ENCODE measurements around the gene SIAH3.

Gene SIAH3

GRCh38 chr13:45846681-45847080 is 4.9 kb downstream of the SIAH3 start:
- H3K4me2 ChIP-seq (ENCODE audit: insufficient read depth, low read length) = no peak overlapping the region
- TF ChIP-seq, protein P1, sequence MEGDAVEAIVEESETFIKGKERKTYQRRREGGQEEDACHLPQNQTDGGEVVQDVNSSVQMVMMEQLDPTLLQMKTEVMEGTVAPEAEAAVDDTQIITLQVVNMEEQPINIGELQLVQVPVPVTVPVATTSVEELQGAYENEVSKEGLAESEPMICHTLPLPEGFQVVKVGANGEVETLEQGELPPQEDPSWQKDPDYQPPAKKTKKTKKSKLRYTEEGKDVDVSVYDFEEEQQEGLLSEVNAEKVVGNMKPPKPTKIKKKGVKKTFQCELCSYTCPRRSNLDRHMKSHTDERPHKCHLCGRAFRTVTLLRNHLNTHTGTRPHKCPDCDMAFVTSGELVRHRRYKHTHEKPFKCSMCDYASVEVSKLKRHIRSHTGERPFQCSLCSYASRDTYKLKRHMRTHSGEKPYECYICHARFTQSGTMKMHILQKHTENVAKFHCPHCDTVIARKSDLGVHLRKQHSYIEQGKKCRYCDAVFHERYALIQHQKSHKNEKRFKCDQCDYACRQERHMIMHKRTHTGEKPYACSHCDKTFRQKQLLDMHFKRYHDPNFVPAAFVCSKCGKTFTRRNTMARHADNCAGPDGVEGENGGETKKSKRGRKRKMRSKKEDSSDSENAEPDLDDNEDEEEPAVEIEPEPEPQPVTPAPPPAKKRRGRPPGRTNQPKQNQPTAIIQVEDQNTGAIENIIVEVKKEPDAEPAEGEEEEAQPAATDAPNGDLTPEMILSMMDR (IDR thresholded peaks at IDR 0.05; ENCODE audit: borderline replicate concordance, extremely low read depth, low read length, poor library complexity, severe bottlenecking) = no peak
- no peak for TF ChIP-seq EZH2 (IDR thresholded peaks at IDR 0.05; ENCODE audit: borderline replicate concordance, low read depth, low read length, severe bottlenecking)

GRCh38 chr13:45838171-45838745 is 13.3 kb downstream of the SIAH3 start:
- Histone ChIP-seq H4K20me1 (ENCODE audit: insufficient read depth, low read length) (no peaks in the 10 kb centered on the region), H3K4me2 (ENCODE audit: insufficient read depth, low read length) (no peak overlapping the region), H3K27ac (ENCODE audit: low read length) (no peak overlapping the region), H3K9me3 (ENCODE audit: insufficient read depth, low read length, severe bottlenecking) (no peaks in the 10 kb centered on the region), H3K79me2 (ENCODE audit: insufficient read depth, low read length) (no peaks in the 10 kb centered on the region), H3K27me3 (ENCODE audit: insufficient read depth, low read length, poor library complexity) (peaks cover 11% of the 10 kb centered on the region), H3K36me3 (ENCODE audit: insufficient read depth, low read length) (no peaks in the 10 kb centered on the region), H3K9ac (ENCODE audit: low read depth, low read length) (no peak overlapping the region), H2AFZ (ENCODE audit: low read depth, low read length) (no peak overlapping the region), H3K4me3 (ENCODE audit: low read depth in 1 of 2, low read length in 2 of 2) (no peak overlapping the region), H3K4me1 (ENCODE audit: insufficient read depth, low read length) (no peaks in the 10 kb centered on the region)
- no peak for ATAC-seq (ENCODE audit: insufficient read depth, low read depth)
- no peak for TF ChIP-seq EZH2 (IDR thresholded peaks at IDR 0.05; ENCODE audit: borderline replicate concordance, low read depth, low read length, severe bottlenecking)
- TF ChIP-seq, protein P1 (IDR thresholded peaks at IDR 0.05; ENCODE audit: borderline replicate concordance, extremely low read depth, low read length, poor library complexity, severe bottlenecking) = no peak
- no peak for DNase-seq

More at GRCh38 chr13:45846681-45847080, 4.9 kb downstream of the SIAH3 start:
- Histone ChIP-seq H3K9me3 (ENCODE audit: insufficient read depth, low read length, severe bottlenecking) (no peaks in the 10 kb centered on the region), H3K4me3 (ENCODE audit: low read depth in 1 of 2, low read length in 2 of 2) (no peak overlapping the region), H3K9ac (ENCODE audit: low read depth, low read length) (no peak overlapping the region), H3K79me2 (ENCODE audit: insufficient read depth, low read length) (no peaks in the 10 kb centered on the region), H3K36me3 (ENCODE audit: insufficient read depth, low read length) (no peaks in the 10 kb centered on the region), H3K27ac (ENCODE audit: low read length) (no peak overlapping the region), H2AFZ (ENCODE audit: low read depth, low read length) (no peak overlapping the region), H3K4me1 (ENCODE audit: insufficient read depth, low read length) (peaks cover 12% of the 10 kb centered on the region), H3K27me3 (ENCODE audit: insufficient read depth, low read length, poor library complexity) (peaks cover 39% of the 10 kb centered on the region), H4K20me1 (ENCODE audit: insufficient read depth, low read length) (no peaks in the 10 kb centered on the region; the same call in 1 of the 2 replicates)
- no peak for ATAC-seq (ENCODE audit: insufficient read depth, low read depth)
- no peak for DNase-seq

DNA sequence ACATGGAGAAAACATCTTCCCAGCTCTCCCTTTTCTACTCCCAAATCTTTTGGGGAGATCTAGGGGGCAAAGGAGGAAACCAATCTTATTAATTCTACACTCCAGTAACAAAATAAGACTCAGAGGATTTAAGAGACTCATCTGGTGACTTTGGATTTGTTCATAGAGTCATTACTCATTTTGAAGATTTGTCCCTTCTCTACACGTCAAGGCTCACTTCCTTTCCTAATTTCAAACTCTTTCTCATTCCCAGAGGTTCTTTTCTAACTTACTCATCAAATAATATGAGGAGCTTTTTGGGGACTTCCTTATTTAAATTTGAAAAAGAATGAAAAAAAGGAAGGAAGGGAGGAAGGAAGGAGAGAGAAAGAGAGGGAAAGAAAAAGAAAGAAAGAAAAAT is 14.4 kb downstream of the SIAH3 start:
- TF ChIP-seq EZH2 (IDR thresholded peaks at IDR 0.05; ENCODE audit: borderline replicate concordance, low read depth, low read length, severe bottlenecking) = no peak
- TF ChIP-seq, protein P1 (IDR thresholded peaks at IDR 0.05; ENCODE audit: borderline replicate concordance, extremely low read depth, low read length, poor library complexity, severe bottlenecking) = no peak
- Histone ChIP-seq H3K36me3 (ENCODE audit: insufficient read depth, low read length) (no peaks in the 10 kb centered on the region), H2AFZ (ENCODE audit: low read depth, low read length) (no peak overlapping the region), H3K4me2 (ENCODE audit: insufficient read depth, low read length) (no peak overlapping the region), H3K4me3 (ENCODE audit: low read depth in 1 of 2, low read length in 2 of 2) (no peak overlapping the region), H3K27me3 (ENCODE audit: insufficient read depth, low read length, poor library complexity) (peaks cover 9% of the 10 kb centered on the region), H3K9me3 (ENCODE audit: insufficient read depth, low read length, severe bottlenecking) (no peaks in the 10 kb centered on the region), H3K27ac (ENCODE audit: low read length) (no peak overlapping the region), H3K9ac (ENCODE audit: low read depth, low read length) (no peak overlapping the region), H4K20me1 (ENCODE audit: insufficient read depth, low read length) (no peaks in the 10 kb centered on the region), H3K79me2 (ENCODE audit: insufficient read depth, low read length) (no peaks in the 10 kb centered on the region), H3K4me1 (ENCODE audit: insufficient read depth, low read length) (no peaks in the 10 kb centered on the region)
- DNase-seq (no peak), ATAC-seq (ENCODE audit: insufficient read depth, low read depth) (no peak)

All from DND-41 (cell line).